Thyroid gland (tissue), 4 donors: ENCODE results near the gene RWDD1. TPM values are rescaled to one million over a fixed set of nuclear protein-coding genes. Genes with fewer than 3 reads are reported as not detected.

Source experiments
- DNase-seq, 2 donors: peaks; one replicate each; pipeline ENCODE4 v3.0.0-alpha.2; 2019
- H3K27ac ChIP-seq, 3 donors: fragments of 200-600 bp; sonication (generic); 1 replicate in 2 of 3; 2 replicates in 1 of 3; pipeline ENCODE4 v1.5.1; 2016 to 2019; ENCODE audit warnings: mild to moderate bottlenecking in 1 of 3, moderate library complexity in 1 of 3
- H3K27me3 ChIP-seq: fragments of 200-600 bp; sonication (generic); one replicate; pipeline ENCODE4 v1.5.1; 2019
- H3K36me3 ChIP-seq, 2 donors: fragments of 200-600 bp; sonication (generic); one replicate each; pipeline ENCODE4 v1.5.1; 2016 to 2019
- H3K4me1 ChIP-seq, 2 donors: fragments of 200-600 bp; sonication (generic); one replicate each; pipeline ENCODE4 v1.5.1; 2017 to 2019
- H3K4me3 ChIP-seq, 3 donors: fragments of 200-600 bp; sonication (generic); replicated peaks in 1 of 3; 1 replicate in 2 of 3; 2 replicates in 1 of 3; pipeline ENCODE4 v1.5.1; 2016; ENCODE audit warnings: mild to moderate bottlenecking in 1 of 3
- H3K9me3 ChIP-seq: fragments of 200-600 bp; sonication (generic); one replicate; pipeline ENCODE4 v1.5.1; 2017
- POLR2A ChIP-seq, 2 donors: fragments of 450-650 bp; IDR thresholded peaks; one replicate each; pipeline ENCODE4 v1.6.1; 2017; ENCODE audit warnings: antibody characterized with exemption in 2 of 2, mild to moderate bottlenecking in 2 of 2, moderate library complexity in 1 of 2
- WGBS, 2 donors: methylation state at CpG; one replicate each; pipeline ENCODE4 v1.1.5; 2017; 5-methylcytosine and 5-hydroxymethylcytosine counted together
- intact Hi-C: fragments of 100-400 bp; cut with DNase I; formaldehyde crosslinking; loops from one replicate; pipeline ENCODE4 v1.15.1; 2023
- total RNA-seq, 4 donors: library from RNA; depleted of rRNA; stranded (reverse); fragments of >200 nt; gene quantifications; one replicate each; pipeline ENCODE4 v1.2.3, GENCODE V29; 2016
- TF ChIP-seq, protein P1 (sequence below), 6 experiments: fragments of 200-600 bp in 3 of 6; fragments of 450-650 bp in 3 of 6; sonication (generic) in 3 of 6; IDR thresholded peaks; one replicate each; pipeline ENCODE4 v1.5.1; 2016 to 2019; ENCODE audit warnings: antibody characterized with exemption in 6 of 6, mild to moderate bottlenecking in 2 of 6, inconsistent platforms in 1 of 6, moderate library complexity in 1 of 6

RWDD1 gene
- total RNA-seq, 4 donors from 2014 or later: 42.0 to 71.2 (median 48.5) TPM

DNA sequence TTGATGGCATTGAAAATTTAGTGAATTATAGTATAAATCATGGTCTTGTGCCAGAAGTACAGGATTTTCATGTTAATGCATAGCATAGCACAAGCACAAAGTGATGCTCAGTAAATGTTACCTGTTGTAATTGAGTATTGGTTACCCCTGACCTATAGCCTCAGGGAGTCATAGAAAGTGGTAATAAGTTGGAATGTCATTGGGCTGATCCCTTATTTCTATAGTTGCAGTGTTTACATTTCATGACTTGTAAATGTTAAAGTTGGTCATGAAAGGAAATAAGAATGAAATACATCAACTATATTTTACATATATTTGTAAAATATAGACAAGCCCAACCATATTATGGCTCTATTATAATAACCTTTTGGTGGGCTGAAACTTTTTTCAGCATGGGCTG lies 7.0 kb downstream of the RWDD1 start:
- DNase-seq: no peak
- no peak for TF ChIP-seq POLR2A (IDR thresholded peaks at IDR 0.05)
- TF ChIP-seq, protein P1, sequence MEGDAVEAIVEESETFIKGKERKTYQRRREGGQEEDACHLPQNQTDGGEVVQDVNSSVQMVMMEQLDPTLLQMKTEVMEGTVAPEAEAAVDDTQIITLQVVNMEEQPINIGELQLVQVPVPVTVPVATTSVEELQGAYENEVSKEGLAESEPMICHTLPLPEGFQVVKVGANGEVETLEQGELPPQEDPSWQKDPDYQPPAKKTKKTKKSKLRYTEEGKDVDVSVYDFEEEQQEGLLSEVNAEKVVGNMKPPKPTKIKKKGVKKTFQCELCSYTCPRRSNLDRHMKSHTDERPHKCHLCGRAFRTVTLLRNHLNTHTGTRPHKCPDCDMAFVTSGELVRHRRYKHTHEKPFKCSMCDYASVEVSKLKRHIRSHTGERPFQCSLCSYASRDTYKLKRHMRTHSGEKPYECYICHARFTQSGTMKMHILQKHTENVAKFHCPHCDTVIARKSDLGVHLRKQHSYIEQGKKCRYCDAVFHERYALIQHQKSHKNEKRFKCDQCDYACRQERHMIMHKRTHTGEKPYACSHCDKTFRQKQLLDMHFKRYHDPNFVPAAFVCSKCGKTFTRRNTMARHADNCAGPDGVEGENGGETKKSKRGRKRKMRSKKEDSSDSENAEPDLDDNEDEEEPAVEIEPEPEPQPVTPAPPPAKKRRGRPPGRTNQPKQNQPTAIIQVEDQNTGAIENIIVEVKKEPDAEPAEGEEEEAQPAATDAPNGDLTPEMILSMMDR (IDR thresholded peaks at IDR 0.05): no peak
- Histone ChIP-seq H3K27me3 (no peaks in the 10 kb centered on the region), H3K27ac (no peak overlapping the region), H3K36me3 (no peaks in the 10 kb centered on the region), H3K4me3 (no peak overlapping the region), H3K4me1 (peaks cover 0 to 3% of the 10 kb centered on the region in 2 donors), H3K9me3 (no peaks in the 10 kb centered on the region)
- intact Hi-C loops: no loop called here

- no peaks in the 10 kb centered on the region for H3K36me3 ChIP-seq
These were observed 7.8 kb downstream of the RWDD1 start for GRCh38 chr6:116579143-116579542.

GRCh38 chr6:116580198-116580597 lies 8.9 kb downstream of the RWDD1 start:
- no peak overlapping the region for H3K27ac ChIP-seq
- intact Hi-C loops: no loop called here
- DNase-seq: no peak
- no peaks in the 10 kb centered on the region for H3K9me3 ChIP-seq
- WGBS, 2 donors: 91 to 94% methylated on average over 2 of the region's 2 CpGs
- TF ChIP-seq, protein P1 (IDR thresholded peaks at IDR 0.05): no peak
- no peak for TF ChIP-seq POLR2A (IDR thresholded peaks at IDR 0.05)
- H3K4me1 ChIP-seq: no peaks in the 10 kb centered on the region
- no peak overlapping the region for H3K4me3 ChIP-seq
- peaks cover 0 to under 1% of the 10 kb centered on the region in 2 donors for H3K36me3 ChIP-seq
- H3K27me3 ChIP-seq: no peaks in the 10 kb centered on the region

More at GRCh38 chr6:116579143-116579542, 7.8 kb downstream of the RWDD1 start:
- Histone ChIP-seq H3K27ac (no peak overlapping the region), H3K9me3 (no peaks in the 10 kb centered on the region), H3K4me3 (no peak overlapping the region), H3K27me3 (no peaks in the 10 kb centered on the region), H3K4me1 (no peaks in the 10 kb centered on the region)
- DNase-seq: no peak
- 81 to 86% methylated on average over 1 of the region's 1 CpG for WGBS, 2 donors
- TF ChIP-seq, protein P1 (IDR thresholded peaks at IDR 0.05): no peak
- no peak for TF ChIP-seq POLR2A (IDR thresholded peaks at IDR 0.05)
- intact Hi-C loops: no loop called here

- no peaks in the 10 kb centered on the region for H3K4me1 ChIP-seq
- no peak for DNase-seq
- TF ChIP-seq, protein P1 (IDR thresholded peaks at IDR 0.05): no peak
- no peak for TF ChIP-seq POLR2A (IDR thresholded peaks at IDR 0.05)
- intact Hi-C loops: no loop called here
- no peak overlapping the region for H3K27ac ChIP-seq
- H3K4me3 ChIP-seq: no peak overlapping the region
- H3K36me3 ChIP-seq: peaks cover 20 to 27% of the 10 kb centered on the region in 2 donors
- H3K27me3 ChIP-seq: no peaks in the 10 kb centered on the region
- H3K9me3 ChIP-seq: no peaks in the 10 kb centered on the region
These were observed 15.0 kb downstream of the RWDD1 start for GRCh38 chr6:116586276-116586675.

- DNase-seq: no peak
- no peak for TF ChIP-seq POLR2A (IDR thresholded peaks at IDR 0.05)
- TF ChIP-seq, protein P1 (IDR thresholded peaks at IDR 0.05): no peak
- intact Hi-C loops: no loop called here
- peaks cover 24 to 31% of the 10 kb centered on the region in 2 donors for H3K36me3 ChIP-seq
- no peak overlapping the region for H3K27ac ChIP-seq
- WGBS, 2 donors: 98 to 99% methylated on average over 2 of the region's 2 CpGs
- no peaks in the 10 kb centered on the region for H3K27me3 ChIP-seq
- no peaks in the 10 kb centered on the region for H3K9me3 ChIP-seq
- H3K4me3 ChIP-seq: no peak overlapping the region
- H3K4me1 ChIP-seq: no peaks in the 10 kb centered on the region
These were observed 15.4 kb downstream of the RWDD1 start for GRCh38 chr6:116586738-116587137.
